GM18519 (cell line): ENCODE measurements around the gene ANO5.

Source experiments
- ATAC-seq: cut with Tn5 transposase; IDR thresholded peaks from one replicate; pipeline ENCODE4 v1.9.1; 2021; ENCODE audit warnings: mild to moderate bottlenecking, moderate library complexity; ENCODE audit not compliant: unreplicated experiment, low FRiP score

ANO5 gene

GRCh38 chr11:22192642-22193347 lies at the start of gene ANO5:
ANO5 (plus strand) TSS chr11:22193085; CDS start chr11:22193493, 408 bp downstream.
- peak; percentile 28 for ATAC-seq

GRCh38 chr11:22151649-22152197 lies 41.2 kb upstream of the ANO5 start:
- ATAC-seq: no peak

DNA sequence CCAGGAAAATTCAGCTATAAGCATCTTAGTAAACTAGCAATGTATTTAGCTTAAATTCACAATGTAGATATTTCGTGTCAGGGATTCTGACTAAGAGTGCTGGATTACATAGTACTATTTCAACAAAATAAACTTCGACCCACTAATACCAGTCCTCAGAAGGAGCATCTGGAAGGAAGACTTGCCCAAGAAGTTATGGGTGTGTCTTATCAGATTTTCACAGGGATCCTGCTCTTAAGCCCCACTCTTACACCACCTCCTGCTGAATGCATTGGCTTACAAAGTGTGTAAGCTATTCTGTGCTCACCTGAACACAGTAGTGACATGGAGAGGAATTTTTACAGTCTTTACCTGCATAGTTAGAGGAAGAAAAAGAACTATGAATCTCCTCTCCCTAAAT lies 35.4 kb upstream of the ANO5 start:
- ATAC-seq: no peak

DNA sequence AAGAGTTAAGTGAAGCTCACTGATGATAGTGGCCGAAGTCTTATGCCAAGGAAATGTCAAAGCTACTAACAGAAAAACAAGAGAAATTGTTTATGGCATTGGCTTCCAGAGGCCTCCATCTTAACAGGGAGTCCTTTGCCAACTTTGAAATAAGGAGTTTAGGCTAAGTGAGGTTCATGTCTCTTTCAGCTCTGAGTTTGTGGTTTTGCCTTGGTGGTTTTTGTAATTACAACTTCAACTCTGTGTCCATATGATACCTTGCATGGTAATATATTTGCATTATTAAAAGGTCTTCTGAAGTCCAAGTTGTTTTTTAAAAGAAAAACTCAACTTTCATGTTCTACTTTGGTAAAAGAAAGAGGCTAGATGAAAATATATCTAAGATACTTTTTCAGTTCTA lies 31.4 kb upstream of the ANO5 start:
- ATAC-seq: no peak

DNA sequence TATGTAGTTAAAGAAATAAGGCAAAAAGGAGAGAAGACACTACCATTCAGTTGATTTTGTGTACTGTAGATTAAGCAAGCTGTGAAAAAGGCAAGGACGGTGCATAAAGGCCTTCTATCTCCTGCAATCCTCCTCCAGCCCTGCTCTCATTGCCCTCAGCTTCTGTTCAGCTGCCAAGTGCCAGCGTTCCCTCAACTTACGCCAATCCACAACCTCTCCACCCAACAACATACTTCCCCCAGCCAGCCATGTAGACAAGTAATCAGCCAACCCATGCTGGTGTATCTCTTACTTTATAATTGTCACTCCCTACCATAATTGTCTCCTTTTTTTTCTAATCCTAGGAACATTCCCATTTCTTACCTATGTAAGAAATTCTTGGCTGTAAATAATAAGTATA lies 30.1 kb upstream of the ANO5 start:
- ATAC-seq: no peak

- ATAC-seq: peak; percentile 74
Observed at GRCh38 chr11:22163394-22163797, 29.5 kb upstream of the ANO5 start.

DNA sequence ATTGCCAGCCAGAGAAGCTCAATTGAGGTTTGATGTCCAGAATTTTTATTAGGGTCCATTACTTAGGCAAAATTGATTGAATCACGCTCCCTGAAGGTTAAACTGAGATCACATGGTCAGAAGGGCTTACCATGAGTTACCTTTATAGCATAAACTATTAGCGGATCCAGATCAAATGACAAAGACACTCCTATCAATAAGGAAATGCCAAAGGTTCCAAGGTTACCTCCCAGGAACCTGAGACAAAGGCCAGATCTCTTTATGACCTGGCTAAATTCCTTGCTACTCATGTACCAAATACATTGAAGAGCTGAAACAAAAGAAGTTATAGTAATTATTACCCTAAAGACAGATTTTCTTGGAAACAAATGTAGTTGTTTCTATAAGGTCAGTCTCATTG lies 27.8 kb upstream of the ANO5 start:
- ATAC-seq: no peak

DNA sequence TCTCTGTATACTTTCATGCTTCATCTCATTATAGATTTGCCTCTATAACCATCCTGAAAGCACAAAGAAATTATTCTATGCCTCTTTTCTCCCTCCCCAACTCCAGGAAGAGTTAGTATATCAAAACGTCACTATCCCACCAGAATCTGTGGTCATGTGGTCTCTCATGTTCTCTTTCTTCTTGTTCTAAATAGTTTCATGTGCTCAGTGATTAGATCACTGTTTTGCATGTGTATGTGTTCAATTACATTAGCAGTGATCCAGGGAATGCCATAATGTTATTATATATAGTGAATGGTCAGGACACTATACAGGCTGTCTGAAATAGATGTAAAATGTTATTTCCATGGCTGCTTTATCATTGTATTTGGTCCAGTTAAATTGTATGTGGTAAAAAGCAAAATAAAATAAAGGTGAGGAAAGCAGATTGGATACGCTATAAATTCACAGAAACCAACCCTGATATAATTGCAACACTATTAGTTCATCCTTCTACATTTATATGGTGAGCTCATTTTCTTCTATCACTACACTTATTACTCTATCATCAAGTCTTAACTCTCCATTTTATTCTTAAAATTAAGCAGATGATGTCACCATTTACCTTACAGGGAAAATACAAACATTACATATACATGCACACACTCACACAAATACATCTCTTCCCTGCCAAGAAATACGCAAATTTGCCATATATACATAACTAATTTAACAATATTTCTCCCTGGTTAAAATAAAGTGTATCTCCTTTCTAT lies 26.9 kb upstream of the ANO5 start:
- no peak for ATAC-seq

GRCh38 chr11:22169833-22170232 lies 23.1 kb upstream of the ANO5 start:
- no peak for ATAC-seq

- ATAC-seq: no peak
Observed at GRCh38 chr11:22173532-22173931, 19.4 kb upstream of the ANO5 start.

DNA sequence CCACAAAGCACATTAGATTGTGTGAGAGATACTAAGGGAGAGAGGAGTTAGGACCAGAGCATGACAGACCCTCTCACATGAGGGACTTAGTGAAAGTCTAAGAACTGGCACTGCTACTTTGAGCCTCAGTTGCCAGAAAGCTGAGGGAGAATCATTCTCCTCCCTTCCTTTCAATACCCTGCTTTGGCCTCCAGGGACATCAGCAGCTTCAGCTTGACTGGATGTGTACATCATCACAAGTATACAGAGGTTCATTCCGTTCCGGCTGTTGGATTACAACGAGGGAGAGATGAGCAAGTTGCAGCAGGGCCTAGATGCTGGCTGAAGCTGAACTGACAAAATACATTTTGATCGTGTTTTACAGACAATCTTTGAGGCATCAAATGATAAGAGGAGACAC lies 15.7 kb upstream of the ANO5 start:
- peak; percentile 47 for ATAC-seq

DNA sequence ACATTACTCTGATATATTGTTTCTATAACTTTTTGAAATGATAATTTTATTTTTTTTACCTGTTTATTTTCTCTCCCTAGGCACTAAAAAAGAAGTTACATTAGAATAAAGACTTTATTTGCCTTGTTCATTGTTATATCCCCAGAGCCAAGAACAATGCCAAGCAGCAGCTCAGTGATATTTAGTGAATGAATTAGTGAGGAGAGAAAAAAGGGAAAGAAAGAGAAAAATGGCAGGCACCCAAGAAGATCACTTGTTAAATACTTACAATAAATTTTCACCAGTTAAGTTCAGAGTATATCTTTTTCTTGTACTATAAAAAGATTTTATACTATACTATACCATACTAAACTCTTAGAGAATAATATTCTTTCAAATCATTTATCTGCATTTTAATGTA lies 13.3 kb upstream of the ANO5 start:
- no peak for ATAC-seq

GRCh38 chr11:22180131-22180530 lies 12.8 kb upstream of the ANO5 start:
- no peak for ATAC-seq

DNA sequence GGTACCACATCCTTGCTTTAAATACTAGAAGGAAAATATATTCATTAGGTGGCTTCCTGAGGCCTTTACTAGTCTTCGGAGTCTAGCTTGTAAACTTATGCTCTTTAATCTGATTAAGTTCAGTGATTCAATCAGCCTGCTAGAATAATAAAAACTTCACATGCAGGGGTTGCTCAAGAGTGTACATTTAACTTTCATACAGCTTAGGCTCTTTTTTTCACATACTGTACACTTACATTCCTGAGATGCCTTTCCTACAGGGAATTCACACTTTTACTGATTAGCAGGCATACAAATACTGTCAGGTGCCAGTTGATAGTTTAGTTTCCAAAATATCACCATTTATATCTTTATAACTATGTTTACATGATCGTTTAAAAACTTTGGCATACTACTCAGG lies 3.2 kb upstream of the ANO5 start:
- no peak for ATAC-seq

DNA sequence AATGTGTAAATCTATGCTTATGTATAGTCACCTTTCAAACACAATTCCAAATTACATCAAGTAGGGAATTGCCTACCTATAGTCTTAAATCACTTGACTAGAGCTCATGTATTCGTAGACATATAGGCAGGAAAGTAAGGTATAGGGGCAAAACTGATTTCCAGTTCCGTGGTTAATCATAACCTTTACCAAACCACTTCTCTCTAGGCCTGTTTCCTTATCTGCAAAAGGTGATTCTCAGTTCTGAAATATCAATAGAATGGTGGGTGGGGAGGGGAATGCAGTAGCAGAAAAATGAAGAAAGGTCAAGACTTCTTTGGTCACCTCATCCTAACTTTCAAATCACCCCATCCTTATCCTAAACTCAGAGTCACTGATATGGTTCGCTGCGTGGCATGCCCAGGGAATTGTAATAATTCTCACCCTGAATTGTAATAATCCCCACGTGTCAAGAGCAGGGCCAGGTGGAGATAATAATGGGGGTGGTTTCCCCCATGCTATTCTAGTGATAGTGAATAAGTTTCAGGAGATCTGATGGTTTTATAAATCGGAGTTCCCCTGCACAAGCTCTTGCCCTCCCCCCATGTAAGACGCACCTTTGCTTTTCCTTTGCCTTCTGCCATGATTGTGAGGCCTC lies 1.9 kb upstream of the ANO5 start:
- ATAC-seq: peak; percentile 29

- no peak for ATAC-seq
Observed at GRCh38 chr11:22192289-22192641, 620 bp upstream of the ANO5 start.

- peak; percentile 28 for ATAC-seq
Observed at GRCh38 chr11:22193348-22194051, 615 bp downstream of the ANO5 start.

DNA sequence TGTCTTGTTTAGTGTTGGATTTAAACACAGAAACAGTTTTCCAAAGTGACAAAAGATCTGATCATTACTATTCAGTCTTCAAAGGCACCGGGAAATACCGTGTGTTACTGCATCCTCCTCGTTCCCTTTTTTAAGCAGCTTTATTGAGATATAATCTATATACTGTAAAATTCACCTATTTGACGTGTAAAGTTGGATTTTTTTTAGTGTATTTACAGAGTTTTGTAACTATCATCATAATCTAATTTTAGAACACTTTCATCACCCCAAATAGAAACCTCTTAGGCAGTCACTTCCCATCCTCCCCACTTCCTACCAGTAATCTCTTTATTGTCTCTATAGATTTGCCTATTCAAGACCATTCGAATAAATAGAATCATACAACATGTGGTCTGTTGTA lies 1.4 kb downstream of the ANO5 start:
- no peak for ATAC-seq

- no peak for ATAC-seq
Observed at GRCh38 chr11:22194907-22195306, 2.0 kb downstream of the ANO5 start.

DNA sequence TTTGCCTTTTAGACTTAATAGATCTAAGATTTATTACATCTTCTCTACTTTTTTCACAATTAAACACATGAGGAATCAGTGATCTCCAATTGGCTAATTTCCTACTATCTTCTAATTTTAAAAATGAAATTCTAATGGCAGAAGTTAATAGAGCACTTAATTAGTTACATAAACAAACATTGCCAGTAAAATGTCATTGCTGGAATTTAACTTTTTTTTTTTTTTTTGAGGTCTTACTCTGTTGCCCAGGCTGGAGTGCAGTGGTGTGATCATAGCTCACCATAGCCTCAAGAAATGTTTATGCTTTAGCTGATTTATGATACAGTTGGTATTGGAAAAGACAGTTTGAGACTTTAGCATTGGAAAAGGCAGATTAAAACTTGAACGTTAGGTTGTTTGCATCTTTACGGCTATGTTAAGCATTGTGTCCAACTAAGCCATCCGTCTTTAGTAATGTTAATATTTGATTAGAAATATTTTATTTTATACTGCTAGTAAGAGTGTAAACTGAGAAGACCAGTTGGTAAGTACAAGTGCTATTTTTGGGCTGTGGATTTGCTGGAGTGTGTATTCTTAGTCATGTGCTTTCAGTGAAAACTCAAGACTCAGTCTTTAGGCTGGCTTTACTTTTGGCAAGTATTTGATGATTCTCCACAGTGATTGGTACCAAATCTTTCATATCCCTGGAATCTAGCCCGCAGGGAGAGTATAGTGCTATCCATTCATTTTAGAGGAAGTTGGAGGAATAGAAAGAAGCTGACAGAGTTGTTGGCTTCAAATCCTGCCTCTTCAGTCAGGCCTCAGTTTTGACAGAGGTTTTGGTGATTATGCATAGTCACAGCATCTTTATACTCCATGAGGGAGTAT lies 4.5 kb downstream of the ANO5 start:
- ATAC-seq: no peak
